Fibroblast of pulmonary artery (primary cell): Measurements from ENCODE around the gene PRIM2.
A peak's percentile ranks its signal among the peaks of the same experiment; 100 is the strongest.
"Not testable (repeated sequence)": the region's sequence is repeated elsewhere in the genome, so short reads cannot be mapped to it uniquely, and the experiment has no call there.

Experiments
- DNase-seq: peaks from one replicate; pipeline ENCODE4 v3.0.0-alpha.2; 2010; ENCODE audit warnings: low read depth
- H3K4me3 ChIP-seq: replicated peaks from 2 replicates; pipeline ENCODE4 v1.5.1; 2011; ENCODE audit warnings: low read depth, mild to moderate bottlenecking, control low read depth, low read length, moderate library complexity
- TF ChIP-seq, protein P1 (sequence below): IDR thresholded peaks from 2 replicates; pipeline ENCODE4 v1.5.1; 2011; ENCODE audit warnings: mild to moderate bottlenecking, control low read depth, low read length, inconsistent platforms; ENCODE audit errors: missing control alignments

The PRIM2 gene

DNA sequence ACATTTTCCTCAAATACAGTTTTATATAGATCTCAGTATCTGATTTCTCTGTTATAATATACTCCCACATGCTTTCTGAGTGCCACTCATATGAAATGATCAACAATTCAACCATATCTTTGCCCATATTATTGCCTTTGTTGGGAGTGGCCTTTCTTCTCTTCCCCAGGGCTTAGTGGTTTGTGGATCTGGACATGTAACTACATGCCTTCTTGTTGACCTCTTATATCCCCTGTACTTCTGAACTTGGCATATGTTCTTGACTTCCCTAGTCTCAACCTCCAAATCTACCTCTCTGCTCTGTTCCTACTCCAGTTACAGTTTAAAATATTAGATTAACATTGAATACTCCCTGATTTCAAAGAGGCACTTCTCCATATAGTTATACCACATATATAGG, 34.3 kb upstream of the PRIM2 start:
- no peak overlapping the region for H3K4me3 ChIP-seq
- TF ChIP-seq, protein P1, sequence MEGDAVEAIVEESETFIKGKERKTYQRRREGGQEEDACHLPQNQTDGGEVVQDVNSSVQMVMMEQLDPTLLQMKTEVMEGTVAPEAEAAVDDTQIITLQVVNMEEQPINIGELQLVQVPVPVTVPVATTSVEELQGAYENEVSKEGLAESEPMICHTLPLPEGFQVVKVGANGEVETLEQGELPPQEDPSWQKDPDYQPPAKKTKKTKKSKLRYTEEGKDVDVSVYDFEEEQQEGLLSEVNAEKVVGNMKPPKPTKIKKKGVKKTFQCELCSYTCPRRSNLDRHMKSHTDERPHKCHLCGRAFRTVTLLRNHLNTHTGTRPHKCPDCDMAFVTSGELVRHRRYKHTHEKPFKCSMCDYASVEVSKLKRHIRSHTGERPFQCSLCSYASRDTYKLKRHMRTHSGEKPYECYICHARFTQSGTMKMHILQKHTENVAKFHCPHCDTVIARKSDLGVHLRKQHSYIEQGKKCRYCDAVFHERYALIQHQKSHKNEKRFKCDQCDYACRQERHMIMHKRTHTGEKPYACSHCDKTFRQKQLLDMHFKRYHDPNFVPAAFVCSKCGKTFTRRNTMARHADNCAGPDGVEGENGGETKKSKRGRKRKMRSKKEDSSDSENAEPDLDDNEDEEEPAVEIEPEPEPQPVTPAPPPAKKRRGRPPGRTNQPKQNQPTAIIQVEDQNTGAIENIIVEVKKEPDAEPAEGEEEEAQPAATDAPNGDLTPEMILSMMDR: no peak
- DNase-seq: no peak

DNA sequence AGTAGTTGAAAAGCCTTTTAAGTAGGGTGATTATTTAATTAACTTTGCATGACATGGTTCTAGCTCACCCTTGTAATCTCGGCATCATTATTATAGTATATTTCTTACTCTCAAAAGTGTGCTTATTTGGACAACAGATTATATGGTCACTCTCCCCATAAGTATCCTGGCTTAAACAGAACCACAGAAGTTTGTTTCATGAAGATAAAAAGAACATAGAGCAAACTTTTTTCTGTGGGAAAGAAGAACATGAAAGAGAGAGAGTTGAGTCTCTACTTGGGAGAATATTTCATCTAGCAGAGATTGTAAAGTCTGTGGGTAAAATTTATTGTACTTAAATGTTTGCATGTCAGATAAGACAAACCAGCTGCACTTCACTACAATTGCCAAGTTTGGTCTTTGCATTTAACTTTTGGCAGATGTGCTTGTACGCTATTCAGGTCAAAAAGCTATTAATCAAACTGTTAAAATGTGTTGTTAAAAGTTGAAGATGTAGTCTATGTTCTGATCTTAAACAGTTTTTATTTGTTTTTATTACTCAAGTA, 33.4 kb upstream of the PRIM2 start:
- DNase-seq: peak; percentile 60
- H3K4me3 ChIP-seq: no peak overlapping the region
- TF ChIP-seq, protein P1: no peak

DNA sequence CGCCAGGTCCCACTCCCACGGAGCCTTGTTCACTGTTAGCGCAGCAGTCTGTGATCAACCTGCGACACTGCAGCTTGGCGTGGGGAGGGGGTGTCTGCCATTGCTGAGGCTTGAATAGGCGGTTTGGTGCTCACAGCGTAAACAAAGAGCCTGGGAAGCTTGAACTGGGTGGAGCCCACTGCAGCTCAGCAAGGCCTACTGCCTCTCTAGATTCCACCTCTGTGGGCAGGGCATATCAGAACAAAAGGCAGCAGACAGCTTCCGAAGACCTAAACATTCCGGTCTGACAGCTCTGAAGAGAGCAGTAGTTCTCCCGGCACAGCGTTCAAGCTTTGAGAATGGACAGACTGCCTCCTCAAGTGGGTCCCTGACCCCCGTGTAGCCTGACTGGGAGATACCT, 29.3 kb upstream of the PRIM2 start:
- not testable (repeated sequence) for DNase-seq, H3K4me3 ChIP-seq

- DNase-seq, H3K4me3 ChIP-seq: not testable (repeated sequence)
Measured at GRCh38 chr6:57293472-57293871, 24.0 kb upstream of the PRIM2 start.

DNA sequence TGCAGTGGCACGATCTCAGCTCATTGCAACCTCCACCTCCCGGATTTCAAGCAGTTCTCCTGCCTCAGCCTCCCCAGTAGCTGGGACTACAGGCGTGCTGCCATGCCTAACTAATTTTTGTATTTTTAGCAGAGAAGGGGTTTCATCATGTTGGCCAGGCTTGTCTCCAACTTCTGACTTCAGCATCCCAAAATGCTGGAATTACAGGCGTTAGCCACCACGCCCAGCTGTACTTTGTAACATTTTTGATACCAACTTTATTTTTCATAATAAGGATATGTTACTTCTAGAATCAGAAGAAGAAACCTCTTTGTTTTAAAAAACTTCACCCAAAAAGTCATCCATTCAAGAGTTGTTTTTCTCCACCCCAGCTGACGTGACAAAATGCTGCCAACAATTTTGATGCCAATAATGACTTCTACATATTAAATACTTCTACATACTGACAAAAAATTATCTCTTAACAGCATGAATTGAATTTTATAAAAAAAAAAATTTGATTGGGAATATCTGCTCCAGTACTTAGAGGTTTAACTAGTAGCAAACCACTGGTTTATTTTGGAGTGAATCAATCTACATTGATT, 22.5 kb upstream of the PRIM2 start:
- no peak overlapping the region for H3K4me3 ChIP-seq
- TF ChIP-seq, protein P1: no peak
- DNase-seq: no peak

DNA sequence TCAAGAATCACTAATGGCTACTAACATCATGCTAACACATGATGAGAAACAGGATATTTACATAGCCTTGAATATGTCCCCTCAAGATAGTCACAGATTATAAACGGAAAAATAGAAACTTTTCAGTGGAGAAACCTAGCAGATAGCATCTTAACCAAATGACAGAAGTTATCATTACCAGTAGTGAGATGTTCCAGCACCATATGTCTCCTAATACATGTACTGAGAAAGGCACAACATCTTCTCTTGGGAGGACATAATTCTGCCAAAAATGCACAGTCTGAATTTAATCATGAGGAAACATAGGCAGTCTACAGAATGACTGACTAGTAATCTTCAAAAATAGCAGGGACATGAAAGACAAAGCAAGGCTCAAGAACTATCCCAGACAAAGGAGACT, 19.9 kb upstream of the PRIM2 start:
- TF ChIP-seq, protein P1: no peak
- no peak overlapping the region for H3K4me3 ChIP-seq
- no peak for DNase-seq

GRCh38 chr6:57298741-57299140, 18.7 kb upstream of the PRIM2 start:
- DNase-seq: no peak
- TF ChIP-seq, protein P1: no peak
- H3K4me3 ChIP-seq: no peak overlapping the region

DNA sequence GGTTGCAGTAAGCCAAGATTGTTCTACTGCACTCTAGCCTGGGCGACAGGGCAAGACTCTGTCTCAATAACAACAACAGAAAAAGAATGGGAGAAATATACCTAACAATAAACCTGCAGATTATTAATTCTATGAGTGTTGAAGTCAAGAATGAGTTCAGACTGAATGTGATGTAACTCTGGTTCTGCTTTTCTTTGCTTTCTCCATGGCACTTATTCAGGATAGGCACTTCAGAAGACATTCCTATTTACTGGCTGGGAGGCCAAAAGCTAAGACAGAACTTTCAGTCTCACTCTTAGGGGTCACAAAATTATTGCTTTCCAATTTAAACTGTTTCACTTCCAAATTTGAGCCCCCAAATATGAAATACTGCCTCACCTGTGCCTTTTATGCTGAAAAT, 15.7 kb upstream of the PRIM2 start:
- TF ChIP-seq, protein P1: no peak
- no peak overlapping the region for H3K4me3 ChIP-seq
- no peak for DNase-seq
